ENCODE results near the gene CRYGB.

DNA sequence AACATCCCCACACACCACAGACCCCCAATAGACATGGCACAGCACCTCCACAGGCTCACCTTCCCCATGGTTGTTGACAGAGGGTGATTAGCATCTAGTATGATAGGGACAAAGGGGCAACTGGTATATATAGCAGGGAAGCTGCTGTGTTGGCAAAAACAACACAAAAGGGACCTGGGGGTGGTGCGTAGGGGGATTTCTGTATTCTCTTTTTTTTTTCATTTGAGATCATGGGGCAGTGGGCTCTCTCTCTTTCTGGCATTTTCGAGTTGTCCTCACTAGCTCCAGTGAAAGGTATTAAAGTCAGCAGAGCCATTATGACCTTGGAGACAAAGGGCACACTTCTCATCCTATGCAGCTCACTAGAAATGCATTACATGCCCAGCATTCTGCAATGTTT is 17.5 kb upstream of the CRYGB start, which contains the start of gene CRYGA:
- TF ChIP-seq POLR2AphosphoS5 (IDR thresholded peaks at IDR 0.05; ENCODE audit: low read depth, low read length) = no peak
- TF ChIP-seq TAF1 (IDR thresholded peaks at IDR 0.05; ENCODE audit: borderline replicate concordance, insufficient read depth, low read length) = no peak
- TF ChIP-seq, protein P1, sequence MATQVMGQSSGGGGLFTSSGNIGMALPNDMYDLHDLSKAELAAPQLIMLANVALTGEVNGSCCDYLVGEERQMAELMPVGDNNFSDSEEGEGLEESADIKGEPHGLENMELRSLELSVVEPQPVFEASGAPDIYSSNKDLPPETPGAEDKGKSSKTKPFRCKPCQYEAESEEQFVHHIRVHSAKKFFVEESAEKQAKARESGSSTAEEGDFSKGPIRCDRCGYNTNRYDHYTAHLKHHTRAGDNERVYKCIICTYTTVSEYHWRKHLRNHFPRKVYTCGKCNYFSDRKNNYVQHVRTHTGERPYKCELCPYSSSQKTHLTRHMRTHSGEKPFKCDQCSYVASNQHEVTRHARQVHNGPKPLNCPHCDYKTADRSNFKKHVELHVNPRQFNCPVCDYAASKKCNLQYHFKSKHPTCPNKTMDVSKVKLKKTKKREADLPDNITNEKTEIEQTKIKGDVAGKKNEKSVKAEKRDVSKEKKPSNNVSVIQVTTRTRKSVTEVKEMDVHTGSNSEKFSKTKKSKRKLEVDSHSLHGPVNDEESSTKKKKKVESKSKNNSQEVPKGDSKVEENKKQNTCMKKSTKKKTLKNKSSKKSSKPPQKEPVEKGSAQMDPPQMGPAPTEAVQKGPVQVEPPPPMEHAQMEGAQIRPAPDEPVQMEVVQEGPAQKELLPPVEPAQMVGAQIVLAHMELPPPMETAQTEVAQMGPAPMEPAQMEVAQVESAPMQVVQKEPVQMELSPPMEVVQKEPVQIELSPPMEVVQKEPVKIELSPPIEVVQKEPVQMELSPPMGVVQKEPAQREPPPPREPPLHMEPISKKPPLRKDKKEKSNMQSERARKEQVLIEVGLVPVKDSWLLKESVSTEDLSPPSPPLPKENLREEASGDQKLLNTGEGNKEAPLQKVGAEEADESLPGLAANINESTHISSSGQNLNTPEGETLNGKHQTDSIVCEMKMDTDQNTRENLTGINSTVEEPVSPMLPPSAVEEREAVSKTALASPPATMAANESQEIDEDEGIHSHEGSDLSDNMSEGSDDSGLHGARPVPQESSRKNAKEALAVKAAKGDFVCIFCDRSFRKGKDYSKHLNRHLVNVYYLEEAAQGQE (IDR thresholded peaks at IDR 0.05; ENCODE audit: insufficient read depth in 1 of 2, low read depth in 2 of 2, low read length in 2 of 2) = no peak
